Mesendoderm (in vitro differentiated cells): ENCODE results near the gene PLEKHA3.

Experiments used
- DNase-seq: peaks from one replicate; pipeline ENCODE4 v3.0.0; 2013
- H2AK5ac ChIP-seq: 2 replicates; pipeline ENCODE4 v1.6.1; 2013; ENCODE audit warnings: low read length, inconsistent platforms
- H2BK120ac ChIP-seq: 2 replicates; pipeline ENCODE4 v1.6.1; 2013; ENCODE audit warnings: low read depth, mild to moderate bottlenecking, low read length, moderate library complexity, mixed read lengths
- H2BK15ac ChIP-seq: replicated peaks from 2 replicates; pipeline ENCODE4 v1.6.1; 2013; ENCODE audit warnings: low read depth, mild to moderate bottlenecking, moderate library complexity
- H2BK5ac ChIP-seq: 2 replicates; pipeline ENCODE4 v1.6.1; 2013; ENCODE audit warnings: low read length, inconsistent platforms
- H3K18ac ChIP-seq: 2 replicates; pipeline ENCODE4 v1.6.1; 2013; ENCODE audit warnings: mild to moderate bottlenecking, low read length, mixed read lengths
- H3K23ac ChIP-seq: one replicate; pipeline ENCODE4 v1.6.1; 2013; ENCODE audit warnings: low read length
- H3K27ac ChIP-seq: 2 replicates; pipeline ENCODE4 v1.5.1; 2013; ENCODE audit warnings: low read depth, mild to moderate bottlenecking, inconsistent platforms, low read length, moderate library complexity
- H3K27me3 ChIP-seq: 2 replicates; pipeline ENCODE4 v1.6.1; 2013; ENCODE audit warnings: low read length, control low read depth, mild to moderate bottlenecking, inconsistent platforms; ENCODE audit not compliant: insufficient read depth, poor library complexity
- H3K36me3 ChIP-seq: 2 replicates; pipeline ENCODE4 v1.6.1; 2013; ENCODE audit warnings: low read length, inconsistent platforms; ENCODE audit not compliant: control insufficient read depth, insufficient read depth
- H3K4ac ChIP-seq: one replicate; pipeline ENCODE4 v1.6.1; 2013; ENCODE audit warnings: low read depth, mild to moderate bottlenecking, low read length, moderate library complexity
- H3K4me1 ChIP-seq: 2 replicates; pipeline ENCODE4 v1.6.1; 2013; ENCODE audit warnings: low read depth, low read length, inconsistent platforms; ENCODE audit not compliant: control insufficient read depth
- H3K4me2 ChIP-seq: 2 replicates; pipeline ENCODE4 v1.6.1; 2013; ENCODE audit warnings: low read length
- H3K4me3 ChIP-seq: 2 replicates; pipeline ENCODE4 v1.5.1; 2013; ENCODE audit warnings: mild to moderate bottlenecking, low read length
- H3K56ac ChIP-seq: one replicate; pipeline ENCODE4 v1.6.1; 2013; ENCODE audit warnings: low read length
- H3K79me1 ChIP-seq: 2 replicates; pipeline ENCODE4 v1.6.1; 2013; ENCODE audit warnings: low read length, inconsistent platforms
- H3K79me2 ChIP-seq: 2 replicates; pipeline ENCODE4 v1.6.1; 2013; ENCODE audit warnings: mild to moderate bottlenecking, low read length; ENCODE audit not compliant: control insufficient read depth, insufficient read depth
- H3K9ac ChIP-seq: 2 replicates; pipeline ENCODE4 v1.6.1; 2013; ENCODE audit warnings: low read length, inconsistent platforms
- H4K5ac ChIP-seq: one replicate; pipeline ENCODE4 v1.6.1; 2013; ENCODE audit warnings: low read length
- H4K8ac ChIP-seq: one replicate; pipeline ENCODE4 v1.6.1; 2013; ENCODE audit warnings: low read depth, mild to moderate bottlenecking, control low read depth, low read length, moderate library complexity
- WGBS: extraction: QIAGEN DNeasy Blood & Tissue Kit; methylation state at CpG from one replicate; pipeline ENCODE4 v1.1.7; 2013; ENCODE audit warnings: low lambda C conversion rate, missing lambda C conversion rate; ENCODE audit not compliant: insufficient coverage; ENCODE audit errors: extremely low coverage; 5-methylcytosine and 5-hydroxymethylcytosine counted together

Gene PLEKHA3

DNA sequence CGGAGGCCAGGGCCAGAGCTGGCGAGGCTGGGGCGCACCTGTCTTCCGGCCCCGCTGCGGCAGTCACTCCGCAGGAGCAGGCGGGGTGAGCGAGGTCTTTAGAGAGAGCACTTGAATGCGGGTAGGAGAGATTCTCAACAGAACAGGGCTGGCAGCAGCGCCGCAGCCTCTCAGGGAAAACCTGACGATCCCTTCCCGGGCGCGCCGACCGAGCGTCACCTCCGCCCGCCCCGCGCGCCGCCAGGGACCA lies 29.8 kb upstream of the PLEKHA3 start:
- DNase-seq, result no peak

DNA sequence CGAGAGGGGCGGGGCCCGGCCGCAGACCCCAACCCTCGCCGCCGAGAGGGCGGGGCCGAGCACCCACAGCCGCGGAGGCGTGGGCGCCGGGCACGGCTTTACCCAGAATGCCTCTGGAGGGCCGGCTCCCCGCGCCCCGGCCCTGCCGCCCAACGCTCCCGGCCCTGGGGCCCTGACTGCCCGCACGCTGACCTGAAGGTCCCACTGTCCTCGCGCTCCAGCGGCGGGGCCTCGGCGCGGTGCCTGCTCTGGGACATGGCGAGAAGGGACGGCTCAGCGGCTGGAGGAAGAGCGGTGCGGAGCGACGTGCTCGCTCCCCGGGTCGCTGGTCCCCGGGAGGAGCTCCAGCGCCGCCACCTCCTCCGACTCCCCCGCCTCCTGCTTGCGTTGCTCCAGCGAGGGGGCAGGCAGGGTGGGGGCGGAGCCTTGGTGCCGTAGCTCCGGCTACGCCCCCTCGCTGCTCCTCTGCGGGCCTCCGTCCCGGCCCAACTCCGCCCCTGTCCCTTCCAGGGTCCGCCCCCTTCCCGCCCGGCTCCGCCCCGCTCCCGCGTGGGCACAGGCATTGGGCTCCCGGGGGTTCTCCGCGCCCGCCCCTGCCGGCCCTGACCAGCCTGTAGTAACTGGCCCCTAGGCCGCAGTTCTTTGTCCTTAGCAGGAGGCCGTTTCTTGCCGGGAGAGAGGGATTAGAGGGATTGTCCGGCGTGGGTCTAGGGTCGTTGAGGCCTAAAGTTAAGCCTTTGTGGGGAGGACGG lies 29.3 kb upstream of the PLEKHA3 start, which contains the start of the genes PJVK and PRKRA:
Gene PJVK (plus strand): TSS at position 605 of the 752 bp plus-strand sequence. CDS start 2,032 bp downstream, outside the sequence.
Gene PRKRA (minus strand): TSS at position 402 of the 752 bp plus-strand sequence. CDS start 145 bp downstream, at position 257.
- Histone ChIP-seq H2BK15ac (no peak within 1 kb of the TSS), H2BK120ac (no peak within 1 kb of the TSS), H3K23ac (peak within 1 kb of the TSS; percentile 97), H3K27ac (peak within 1 kb of the TSS; percentile 95), H4K5ac (no peak within 1 kb of the TSS), H3K56ac (peak within 1 kb of the TSS; percentile 100), H3K4me2 (peak within 1 kb of the TSS; percentile 96), H3K27me3 (no peaks in the 10 kb centered on the region), H4K8ac (peak within 1 kb of the TSS; percentile 82), H3K4me3 (peak within 1 kb of the TSS; percentile 96), H3K36me3 (peaks cover 2% of the 10 kb centered on the region), H3K4ac (peak within 1 kb of the TSS; percentile 18), H2BK5ac (peak within 1 kb of the TSS; percentile 66), H2AK5ac (peak within 1 kb of the TSS; percentile 66), H3K79me2 (peaks cover 22% of the 10 kb centered on the region), H3K79me1 (peaks cover 14% of the 10 kb centered on the region), H3K18ac (peak within 1 kb of the TSS; percentile 82), H3K4me1 (no peaks in the 10 kb centered on the region), H3K9ac (peak within 1 kb of the TSS; percentile 96)
- peak; percentile 97 for DNase-seq
- no CpG with 5 or more reads among the region's 76 CpGs for WGBS

More for the DNA sequence above, 29.8 kb upstream of the PLEKHA3 start:
- H3K27ac ChIP-seq, result peak overlapping the region; percentile 54
- no CpG with 5 or more reads among the region's 25 CpGs for WGBS
- peak overlapping the region; percentile 96 for H3K9ac ChIP-seq
- H3K18ac ChIP-seq, result no peak overlapping the region
- H3K56ac ChIP-seq, result peak overlapping the region; percentile 97
- no peaks in the 10 kb centered on the region for H3K27me3 ChIP-seq
- no peak overlapping the region for H4K5ac ChIP-seq
- H2AK5ac ChIP-seq, result no peak overlapping the region
- H3K4ac ChIP-seq, result no peak overlapping the region
- H3K4me2 ChIP-seq, result peak overlapping the region; percentile 96
- H3K4me3 ChIP-seq, result peak overlapping the region; percentile 96
- H4K8ac ChIP-seq, result no peak overlapping the region
- H2BK15ac ChIP-seq, result no peak overlapping the region
- no peak overlapping the region for H2BK5ac ChIP-seq
- H3K36me3 ChIP-seq, result peaks cover 2% of the 10 kb centered on the region
- H3K4me1 ChIP-seq, result no peaks in the 10 kb centered on the region
- peaks cover 22% of the 10 kb centered on the region for H3K79me2 ChIP-seq
- peaks cover 14% of the 10 kb centered on the region for H3K79me1 ChIP-seq
- no peak overlapping the region for H2BK120ac ChIP-seq
- H3K23ac ChIP-seq, result peak overlapping the region; percentile 31

DNA sequence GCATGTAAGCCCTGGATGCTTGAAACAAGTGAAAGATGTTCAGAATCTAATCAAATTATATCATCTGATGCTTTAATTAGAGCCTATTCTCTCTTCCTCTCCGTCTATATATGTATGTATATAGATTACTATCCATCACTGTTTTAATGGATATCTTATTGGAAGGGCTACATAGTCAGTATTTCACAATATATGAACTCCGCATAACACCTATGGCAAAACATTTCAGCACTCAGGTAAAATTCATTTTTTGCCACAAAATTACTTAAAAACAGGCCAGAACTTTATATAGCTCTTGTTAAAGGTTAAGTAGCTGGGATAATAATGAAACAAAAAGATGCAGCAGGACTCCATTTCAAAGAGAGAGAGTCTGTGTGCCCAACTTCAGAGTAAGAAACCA lies 27.9 kb upstream of the PLEKHA3 start:
- H3K23ac ChIP-seq, result no peak overlapping the region
- no peak overlapping the region for H3K4me3 ChIP-seq
- H2BK120ac ChIP-seq, result no peak overlapping the region
- peaks cover 2% of the 10 kb centered on the region for H3K36me3 ChIP-seq
- no CpG with 5 or more reads among the region's 2 CpGs for WGBS
- no peak overlapping the region for H3K56ac ChIP-seq
- no peak overlapping the region for H2BK15ac ChIP-seq
- no peak overlapping the region for H3K18ac ChIP-seq
- no peak overlapping the region for H2BK5ac ChIP-seq
- no peak overlapping the region for H4K5ac ChIP-seq
- H3K27ac ChIP-seq, result no peak overlapping the region
- no peaks in the 10 kb centered on the region for H3K4me1 ChIP-seq
- no peaks in the 10 kb centered on the region for H3K27me3 ChIP-seq
- DNase-seq, result no peak
- H3K4ac ChIP-seq, result no peak overlapping the region
- H3K4me2 ChIP-seq, result no peak overlapping the region
- H3K9ac ChIP-seq, result no peak overlapping the region
- no peak overlapping the region for H4K8ac ChIP-seq
- no peak overlapping the region for H2AK5ac ChIP-seq
- H3K79me1 ChIP-seq, result peaks cover 14% of the 10 kb centered on the region
- H3K79me2 ChIP-seq, result peaks cover 22% of the 10 kb centered on the region

DNA sequence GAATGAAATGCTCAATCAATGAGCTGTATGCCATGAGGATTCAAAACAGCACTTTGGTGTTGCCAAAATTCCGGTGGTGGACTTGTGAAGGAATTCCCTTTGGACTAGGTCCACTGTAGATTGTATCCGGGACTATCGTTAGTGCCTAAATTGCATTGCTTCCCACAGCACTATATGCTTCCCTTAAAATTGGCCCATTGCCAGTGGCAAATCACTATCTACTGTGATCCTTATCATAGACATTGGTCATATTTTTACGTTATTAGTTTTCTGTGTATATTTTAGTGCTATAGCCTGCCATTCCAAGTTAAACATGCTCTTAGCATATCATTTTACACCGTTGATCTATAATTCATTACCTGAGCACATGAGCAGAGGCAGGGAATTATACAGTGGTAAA lies 27.4 kb upstream of the PLEKHA3 start:
- H4K8ac ChIP-seq, result no peak overlapping the region
- no peaks in the 10 kb centered on the region for H3K4me1 ChIP-seq
- no peak overlapping the region for H3K56ac ChIP-seq
- H3K36me3 ChIP-seq, result peaks cover 1% of the 10 kb centered on the region
- no peak overlapping the region for H2BK5ac ChIP-seq
- H3K23ac ChIP-seq, result no peak overlapping the region
- H3K4ac ChIP-seq, result no peak overlapping the region
- H2AK5ac ChIP-seq, result no peak overlapping the region
- no peak for DNase-seq
- H3K4me2 ChIP-seq, result no peak overlapping the region
- no peak overlapping the region for H3K4me3 ChIP-seq
- no peak overlapping the region for H3K9ac ChIP-seq
- WGBS, result no CpG with 5 or more reads among the region's 5 CpGs
- H3K18ac ChIP-seq, result no peak overlapping the region
- peaks cover 21% of the 10 kb centered on the region for H3K79me2 ChIP-seq
- no peaks in the 10 kb centered on the region for H3K27me3 ChIP-seq
- no peak overlapping the region for H3K27ac ChIP-seq
- H3K79me1 ChIP-seq, result peaks cover 13% of the 10 kb centered on the region
- no peak overlapping the region for H4K5ac ChIP-seq
- no peak overlapping the region for H2BK15ac ChIP-seq
- no peak overlapping the region for H2BK120ac ChIP-seq

DNA sequence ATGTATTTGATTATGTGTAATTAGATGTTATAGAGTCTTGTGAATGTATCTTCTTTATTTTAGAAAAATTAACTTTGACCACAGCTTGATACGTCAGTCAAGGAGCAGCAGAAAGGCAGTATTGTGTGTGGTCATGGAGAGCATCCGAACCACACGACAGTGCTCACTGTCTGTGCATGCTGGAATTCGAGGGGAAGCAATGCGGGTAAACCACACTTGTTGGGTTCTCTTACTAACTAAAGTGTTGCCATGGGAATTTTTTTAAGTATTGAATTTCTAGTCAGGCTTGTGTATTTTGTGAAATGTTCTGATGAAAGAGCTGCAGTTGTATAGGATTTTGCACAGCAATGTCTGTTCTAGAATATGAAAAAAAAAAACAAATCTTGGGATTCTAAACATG lies 24.3 kb upstream of the PLEKHA3 start:
- H2BK120ac ChIP-seq, result no peak overlapping the region
- no peaks in the 10 kb centered on the region for H3K27me3 ChIP-seq
- H3K56ac ChIP-seq, result no peak overlapping the region
- H3K4me3 ChIP-seq, result no peak overlapping the region
- no peak overlapping the region for H2BK15ac ChIP-seq
- no peak overlapping the region for H3K23ac ChIP-seq
- H3K9ac ChIP-seq, result no peak overlapping the region
- no CpG with 5 or more reads among the region's 5 CpGs for WGBS
- H3K27ac ChIP-seq, result no peak overlapping the region
- H4K8ac ChIP-seq, result no peak overlapping the region
- no peaks in the 10 kb centered on the region for H3K79me1 ChIP-seq
- no peak overlapping the region for H2AK5ac ChIP-seq
- H3K4me1 ChIP-seq, result no peaks in the 10 kb centered on the region
- no peak overlapping the region for H3K4me2 ChIP-seq
- H3K36me3 ChIP-seq, result no peaks in the 10 kb centered on the region
- H4K5ac ChIP-seq, result no peak overlapping the region
- no peaks in the 10 kb centered on the region for H3K79me2 ChIP-seq
- H3K18ac ChIP-seq, result no peak overlapping the region
- no peak overlapping the region for H2BK5ac ChIP-seq
- no peak for DNase-seq
- H3K4ac ChIP-seq, result no peak overlapping the region
